CD8-positive, alpha-beta memory T cell (primary cell): ENCODE measurements around the gene NFASC. TPM values are rescaled to one million over a fixed set of nuclear protein-coding genes. Genes with fewer than 3 reads are reported as not detected.

Experiments
- CTCF ChIA-PET: fragments of 350-600 bp; sonication (Branson Sonifier 250); formaldehyde crosslinking; loops from one replicate; lab custom pipeline; 2021; ENCODE audit warnings: antibody characterized with exemption; lab: Charles Lee
- POLR2A ChIA-PET: fragments of 350-600 bp; sonication (Branson Sonifier 250); formaldehyde crosslinking; loops from one replicate; lab custom pipeline; 2021; ENCODE audit warnings: antibody characterized with exemption; lab: Charles Lee
- DNase-seq, 5 donors: peaks; one replicate each; pipeline versions ENCODE4 v3.0.0 to v3.0.0-alpha.2; 2020 to 2022; ENCODE audit warnings: mixed read lengths in 1 of 5
- H3K27ac ChIP-seq: one replicate; pipeline ENCODE4 v1.7.0; 2013; ENCODE audit warnings: low read depth, mild to moderate bottlenecking, low read length, moderate library complexity
- H3K27me3 ChIP-seq: 2 replicates; pipeline ENCODE4 v1.7.0; 2013; ENCODE audit warnings: low read length, mild to moderate bottlenecking; ENCODE audit not compliant: insufficient read depth, poor library complexity, severe bottlenecking
- H3K36me3 ChIP-seq: 2 replicates; pipeline ENCODE4 v1.7.0; 2013; ENCODE audit warnings: mild to moderate bottlenecking, low read length, moderate library complexity; ENCODE audit not compliant: insufficient read depth
- H3K4me1 ChIP-seq: 2 replicates; pipeline ENCODE4 v1.7.0; 2013; ENCODE audit warnings: mild to moderate bottlenecking, low read length, moderate library complexity; ENCODE audit not compliant: insufficient read depth
- H3K4me3 ChIP-seq: 2 replicates; pipeline ENCODE4 v1.7.0; 2013; ENCODE audit warnings: mild to moderate bottlenecking, low read length
- H3K9me3 ChIP-seq: 2 replicates; pipeline ENCODE4 v1.7.0; 2013; ENCODE audit warnings: mild to moderate bottlenecking, low read length
- H3K27ac Mint-ChIP-seq, 8 donors: one replicate each; pipeline ENCODE4 v1.8.0; 2020 to 2021; ENCODE audit warnings: mixed read lengths in 8 of 8, mild to moderate bottlenecking in 6 of 8, inconsistent platforms in 3 of 8, moderate library complexity in 3 of 8
- H3K27me3 Mint-ChIP-seq, 2 donors: one replicate each; pipeline ENCODE4 v1.8.0; 2020 to 2021; ENCODE audit warnings: mixed read lengths in 2 of 2, mild to moderate bottlenecking in 1 of 2, moderate library complexity in 1 of 2
- H3K36me3 Mint-ChIP-seq, 3 donors: one replicate each; pipeline ENCODE4 v1.8.0; 2020 to 2021; ENCODE audit warnings: mixed read lengths in 3 of 3, inconsistent platforms in 1 of 3, mild to moderate bottlenecking in 1 of 3
- H3K4me1 Mint-ChIP-seq, 3 donors: one replicate each; pipeline ENCODE4 v1.8.0; 2020 to 2021; ENCODE audit warnings: mixed read lengths in 3 of 3, inconsistent platforms in 1 of 3, mild to moderate bottlenecking in 1 of 3
- H3K4me3 Mint-ChIP-seq, 7 donors: one replicate each; pipeline ENCODE4 v1.8.0; 2020 to 2021; ENCODE audit warnings: mixed read lengths in 7 of 7, mild to moderate bottlenecking in 6 of 7, moderate library complexity in 4 of 7, inconsistent platforms in 2 of 7
- H3K9me3 Mint-ChIP-seq, 5 donors: one replicate each; pipeline ENCODE4 v1.8.0; 2020 to 2022; ENCODE audit warnings: mixed read lengths in 5 of 5, mild to moderate bottlenecking in 3 of 5, moderate library complexity in 2 of 5, inconsistent platforms in 1 of 5
- polyA plus RNA-seq: library from polyadenylated mRNA; unstranded; fragments of 300-500 nt; fragmentation: Illumina TruSeq; gene quantifications from one replicate; pipeline ENCODE4 v1.2.3, GENCODE V29; 2021
- total RNA-seq, 2 experiments: library from RNA; stranded (reverse); gene quantifications; one replicate each; pipeline ENCODE4 v1.2.3, GENCODE V29; 2021

The NFASC gene
- total and polyA plus RNA-seq, 3 experiments from 2014 or later, result 0.11 to 0.16 TPM; not detected in 1

DNA sequence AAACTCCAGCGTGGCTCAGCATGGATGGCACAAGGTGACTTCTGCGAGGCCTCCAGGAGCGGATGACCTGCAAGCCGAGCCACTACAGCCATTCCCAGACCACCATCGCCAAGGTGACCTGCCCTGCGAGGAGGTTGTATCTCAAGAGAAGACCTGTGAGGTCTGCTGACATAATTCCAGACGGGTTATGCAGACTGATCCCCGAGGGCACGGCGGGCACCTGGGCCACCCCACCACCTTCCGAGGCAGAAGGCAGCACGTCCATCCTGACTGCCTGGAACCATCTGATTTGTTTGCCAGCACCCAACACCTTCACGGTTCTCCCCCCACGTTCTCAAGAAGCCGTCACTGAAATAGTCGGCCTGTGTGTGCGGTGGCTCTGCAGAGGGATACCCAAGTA, 115.5 kb downstream of the NFASC start:
- H3K36me3 Mint-ChIP-seq, result no peaks in the 10 kb centered on the region
- no peak overlapping the region for H3K4me3 ChIP-seq
- H3K4me1 Mint-ChIP-seq, result no peaks in the 10 kb centered on the region
- H3K4me3 Mint-ChIP-seq, result no peak overlapping the region
- POLR2A ChIA-PET, result no interaction called here
- no peak overlapping the region for H3K27ac ChIP-seq
- no peak overlapping the region for H3K27ac Mint-ChIP-seq
- CTCF ChIA-PET, result no interaction called here
- H3K4me1 ChIP-seq, result no peaks in the 10 kb centered on the region
- H3K27me3 Mint-ChIP-seq, result peaks cover 18 to 37% of the 10 kb centered on the region in 2 donors
- DNase-seq, result no peak
- H3K27me3 ChIP-seq, result peaks cover 15% of the 10 kb centered on the region
- no peaks in the 10 kb centered on the region for H3K9me3 ChIP-seq
- H3K9me3 Mint-ChIP-seq, result no peaks in the 10 kb centered on the region
- no peaks in the 10 kb centered on the region for H3K36me3 ChIP-seq

DNA sequence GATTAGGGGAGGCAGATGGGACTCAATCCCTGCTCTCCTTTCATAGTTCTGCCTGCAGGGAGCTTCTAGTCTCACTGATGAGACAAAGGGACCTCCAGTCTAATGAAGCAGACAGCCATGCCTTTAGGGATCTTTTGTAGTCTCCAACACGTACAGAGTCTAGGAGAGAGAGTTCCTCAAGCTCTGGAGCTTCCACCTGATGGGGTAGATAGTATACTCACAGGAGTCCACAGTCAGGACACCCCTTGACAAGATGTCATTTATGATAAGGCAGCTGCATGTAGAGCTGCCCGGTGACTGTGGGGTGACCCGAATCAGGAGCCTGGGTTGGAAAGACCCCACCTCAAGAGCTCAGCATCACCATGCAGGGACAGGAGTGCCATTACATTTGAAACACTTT, 117.0 kb downstream of the NFASC start:
- Histone ChIP-seq H3K9me3 (no peaks in the 10 kb centered on the region), H3K4me1 (no peaks in the 10 kb centered on the region), H3K27ac (no peak overlapping the region), H3K27me3 (peaks cover 4% of the 10 kb centered on the region), H3K36me3 (no peaks in the 10 kb centered on the region), H3K4me3 (no peak overlapping the region)
- DNase-seq, result no peak
- no peak overlapping the region for H3K27ac Mint-ChIP-seq
- no peaks in the 10 kb centered on the region for H3K9me3 Mint-ChIP-seq
- ChIA-PET CTCF (interaction anchor here (1.1 kb wide), 1 partner anchor 11 kb away, joined by 3 read pairs; no protein-coding TSS in a partner anchor), POLR2A (no interaction called here)
- H3K36me3 Mint-ChIP-seq, result no peaks in the 10 kb centered on the region
- no peak overlapping the region for H3K4me3 Mint-ChIP-seq
- H3K27me3 Mint-ChIP-seq, result peaks cover 10 to 25% of the 10 kb centered on the region in 2 donors
- peaks cover 4 to 7% (median 7%) of the 10 kb centered on the region in 3 donors for H3K4me1 Mint-ChIP-seq

DNA sequence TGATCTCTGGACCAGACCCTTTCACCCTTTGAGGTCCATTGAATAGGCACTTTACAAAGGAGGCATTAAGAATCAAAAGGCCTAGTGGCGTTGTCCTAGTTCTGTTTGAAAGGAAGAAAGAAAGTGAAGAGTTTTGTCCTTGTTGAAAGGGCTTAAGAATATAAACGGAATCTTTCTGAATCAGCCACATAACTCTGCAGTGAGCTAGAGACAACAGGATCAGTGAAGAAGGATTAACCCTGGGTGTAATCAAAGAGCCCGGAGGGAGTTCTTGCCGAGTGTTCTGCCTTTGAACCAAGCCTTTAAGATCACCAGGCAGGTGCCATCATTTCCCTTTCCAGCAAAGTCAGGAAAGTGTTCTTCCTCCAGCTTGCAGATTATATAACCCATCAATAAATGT, 117.5 kb downstream of the NFASC start:
- H3K4me1 Mint-ChIP-seq, result peaks cover 8 to 12% (median 12%) of the 10 kb centered on the region in 3 donors
- no peak overlapping the region for H3K27ac ChIP-seq
- no peak overlapping the region for H3K4me3 Mint-ChIP-seq
- H3K27ac Mint-ChIP-seq, result no peak overlapping the region
- no peak for DNase-seq
- peaks cover 10 to 20% of the 10 kb centered on the region in 2 donors for H3K27me3 Mint-ChIP-seq
- H3K36me3 ChIP-seq, result no peaks in the 10 kb centered on the region
- peaks cover 3% of the 10 kb centered on the region for H3K27me3 ChIP-seq
- POLR2A ChIA-PET, result no interaction called here
- no peaks in the 10 kb centered on the region for H3K36me3 Mint-ChIP-seq
- H3K9me3 Mint-ChIP-seq, result no peaks in the 10 kb centered on the region
- CTCF ChIA-PET, result interaction anchor here (1.1 to 2.0 kb wide), 3 partner anchors 12 to 268 kb away, joined by 3 to 9 read pairs (median 3); no protein-coding TSS in a partner anchor
- no peaks in the 10 kb centered on the region for H3K4me1 ChIP-seq
- H3K9me3 ChIP-seq, result no peaks in the 10 kb centered on the region
- H3K4me3 ChIP-seq, result no peak overlapping the region

DNA sequence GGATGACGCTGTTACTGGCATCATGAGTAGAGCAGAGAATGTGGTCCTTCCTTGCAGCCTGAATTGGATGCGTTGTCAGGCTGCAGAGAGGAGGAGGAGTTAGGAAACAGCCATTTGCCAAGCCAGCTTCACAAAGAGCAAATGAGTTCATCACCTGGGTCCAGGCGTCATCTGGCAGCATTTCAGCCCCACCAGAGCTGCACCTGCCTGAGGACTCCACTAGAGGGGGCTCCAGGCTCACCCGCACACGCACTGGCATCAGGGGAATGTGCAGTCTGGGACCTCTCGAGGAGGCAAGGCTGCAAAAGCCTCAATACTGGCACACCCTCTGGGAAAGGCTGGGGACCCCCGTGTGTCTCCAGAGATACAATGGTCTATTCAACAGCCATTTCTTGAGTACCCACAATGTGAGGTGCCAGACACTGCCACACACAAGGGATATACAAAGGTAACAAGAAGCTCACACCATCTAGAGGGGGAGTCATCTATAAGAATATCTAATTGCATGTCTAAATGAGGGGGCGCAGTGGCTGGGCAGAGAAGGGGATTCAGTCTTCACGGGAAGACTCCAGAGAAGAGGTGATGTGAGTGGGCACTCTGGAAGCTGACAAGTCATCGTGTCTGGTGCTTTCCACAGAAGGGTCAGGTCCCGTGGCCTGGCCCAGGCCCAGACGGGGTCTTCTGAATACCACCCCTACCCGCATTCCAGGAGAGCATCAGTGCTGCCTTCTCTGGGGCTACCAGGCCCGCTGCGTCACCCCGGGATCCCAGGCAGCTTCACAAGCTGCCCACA, 118.8 kb downstream of the NFASC start:
- Histone ChIP-seq H3K27me3 (no peaks in the 10 kb centered on the region), H3K9me3 (no peaks in the 10 kb centered on the region), H3K4me3 (no peak overlapping the region), H3K27ac (no peak overlapping the region), H3K36me3 (no peaks in the 10 kb centered on the region), H3K4me1 (no peaks in the 10 kb centered on the region)
- ChIA-PET CTCF (interaction anchor here (0.7 to 2.0 kb wide), 6 partner anchors 9 to 267 kb away, joined by 3 to 9 read pairs (median 4); no protein-coding TSS in a partner anchor), POLR2A (no interaction called here)
- DNase-seq, result peak; percentile 7 to 56 (median 21)
- Mint-ChIP-seq H3K27me3 (peaks cover 10 to 14% of the 10 kb centered on the region in 2 donors), H3K27ac (no peak overlapping the region), H3K4me3 (no peak overlapping the region), H3K36me3 (no peaks in the 10 kb centered on the region), H3K4me1 (peaks cover 8 to 13% (median 13%) of the 10 kb centered on the region in 3 donors), H3K9me3 (no peaks in the 10 kb centered on the region)

DNA sequence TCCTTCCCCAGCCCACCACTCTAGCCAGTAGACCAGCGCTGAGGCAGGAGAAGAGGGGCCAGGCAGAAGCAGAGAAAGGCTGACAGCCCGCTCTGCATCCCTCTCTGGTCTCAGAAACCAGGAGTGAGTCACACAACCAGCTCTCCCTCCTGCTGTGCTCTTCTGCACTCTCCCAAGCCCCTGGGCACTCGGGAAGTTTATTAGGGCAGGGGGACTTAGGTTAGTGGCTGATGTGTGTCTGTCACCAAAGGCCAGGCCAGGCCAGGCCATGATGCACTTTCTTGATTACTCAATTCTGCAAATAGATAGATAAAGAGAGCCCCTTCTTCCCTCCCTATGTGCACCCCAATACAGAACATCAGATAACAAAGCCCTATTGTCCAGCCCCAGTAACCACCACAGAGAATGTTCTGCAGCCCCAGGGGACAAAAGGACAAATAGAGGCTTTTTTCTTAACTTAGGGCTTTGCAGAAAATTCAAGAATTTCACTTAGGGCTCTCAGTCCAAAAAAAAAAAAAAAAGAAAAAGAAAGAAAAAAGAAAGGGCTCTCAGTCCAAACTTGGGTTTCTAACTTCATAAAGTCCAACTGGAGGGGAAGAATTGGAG, 119.5 kb downstream of the NFASC start:
- H3K27ac ChIP-seq, result no peak overlapping the region
- DNase-seq, result no peak
- Mint-ChIP-seq H3K36me3 (no peaks in the 10 kb centered on the region), H3K4me3 (no peak overlapping the region), H3K9me3 (no peaks in the 10 kb centered on the region), H3K27me3 (peaks cover 9 to 11% of the 10 kb centered on the region in 2 donors), H3K27ac (no peak overlapping the region), H3K4me1 (peaks cover 8 to 13% (median 13%) of the 10 kb centered on the region in 3 donors)
- no peaks in the 10 kb centered on the region for H3K27me3 ChIP-seq
- no peak overlapping the region for H3K4me3 ChIP-seq
- H3K36me3 ChIP-seq, result no peaks in the 10 kb centered on the region
- no peaks in the 10 kb centered on the region for H3K4me1 ChIP-seq
- ChIA-PET POLR2A (no interaction called here), CTCF (interaction anchor here (0.7 to 2.0 kb wide), 3 partner anchors 10 to 266 kb away, joined by 3 to 9 read pairs (median 5); no protein-coding TSS in a partner anchor)
- no peaks in the 10 kb centered on the region for H3K9me3 ChIP-seq

DNA sequence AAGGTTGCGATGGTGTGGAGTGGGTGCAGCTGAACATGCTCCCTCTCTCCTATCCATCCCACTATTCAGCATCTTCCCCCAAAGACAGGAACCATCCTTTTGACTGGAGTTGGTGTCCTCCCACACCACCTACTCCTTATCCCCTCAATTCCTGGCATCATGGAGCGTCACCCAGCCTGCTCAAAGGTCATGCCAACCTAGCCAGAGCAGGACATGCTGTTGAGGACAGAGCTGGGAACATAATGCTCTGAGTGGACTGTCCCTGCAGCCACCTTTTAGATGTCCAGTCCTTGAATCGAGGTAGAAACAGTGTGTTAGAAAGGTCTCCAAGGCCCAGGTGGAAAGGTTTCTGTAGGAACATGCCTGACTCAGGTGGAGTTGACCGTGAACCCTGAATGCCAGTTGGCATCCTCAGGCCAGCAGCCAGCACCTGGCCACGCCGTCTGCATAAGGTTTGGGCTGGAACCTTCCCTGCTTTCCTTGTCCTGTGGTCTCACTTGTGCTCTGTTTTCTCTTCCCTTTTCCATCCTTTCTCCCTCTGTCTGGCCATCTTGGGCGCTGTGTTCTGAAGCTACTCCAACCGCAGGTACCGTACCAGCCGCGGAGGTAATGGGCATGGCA, 120.2 kb downstream of the NFASC start:
- Mint-ChIP-seq H3K27me3 (peaks cover 6 to 8% of the 10 kb centered on the region in 2 donors), H3K9me3 (no peaks in the 10 kb centered on the region), H3K36me3 (no peaks in the 10 kb centered on the region), H3K4me1 (peaks cover 8 to 13% (median 13%) of the 10 kb centered on the region in 3 donors), H3K4me3 (no peak overlapping the region), H3K27ac (no peak overlapping the region)
- Histone ChIP-seq H3K27me3 (no peaks in the 10 kb centered on the region), H3K4me3 (no peak overlapping the region), H3K36me3 (no peaks in the 10 kb centered on the region), H3K9me3 (no peaks in the 10 kb centered on the region), H3K4me1 (no peaks in the 10 kb centered on the region), H3K27ac (no peak overlapping the region)
- ChIA-PET CTCF (no interaction called here), POLR2A (no interaction called here)
- no peak for DNase-seq

DNA sequence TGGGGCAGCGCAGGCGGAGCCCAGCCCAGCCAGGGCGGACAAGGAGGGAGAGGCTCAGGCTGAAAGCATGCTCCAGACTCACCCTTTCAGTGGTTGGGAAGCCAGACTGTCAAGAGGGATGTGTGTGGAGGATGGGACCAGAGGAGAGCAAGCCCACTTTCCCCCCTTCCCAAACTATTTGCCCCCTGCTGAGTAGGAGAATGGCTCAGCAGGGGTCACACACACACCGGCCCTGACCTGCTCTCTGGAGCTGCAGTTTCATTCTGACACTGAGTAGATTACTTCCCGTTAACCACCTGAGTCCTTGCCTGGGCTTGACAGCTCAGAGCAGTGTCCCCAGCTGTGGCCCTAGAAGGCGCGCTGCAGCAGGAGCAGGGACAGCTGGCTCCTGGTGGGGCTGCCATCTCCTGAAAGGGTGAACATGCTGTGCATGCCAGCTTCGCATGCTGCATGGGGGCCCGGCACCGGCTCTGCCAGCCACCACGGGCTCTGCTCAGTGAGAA, 120.7 kb downstream of the NFASC start:
- H3K36me3 Mint-ChIP-seq, result no peaks in the 10 kb centered on the region

More for the DNA sequence above, 120.7 kb downstream of the NFASC start:
- no peak overlapping the region for H3K27ac Mint-ChIP-seq
- H3K27me3 ChIP-seq, result no peaks in the 10 kb centered on the region
- DNase-seq, result no peak
- no peak overlapping the region for H3K4me3 Mint-ChIP-seq
- H3K36me3 ChIP-seq, result no peaks in the 10 kb centered on the region
- H3K9me3 Mint-ChIP-seq, result no peaks in the 10 kb centered on the region
- H3K4me3 ChIP-seq, result no peak overlapping the region
- H3K4me1 ChIP-seq, result no peaks in the 10 kb centered on the region
- H3K27ac ChIP-seq, result no peak overlapping the region
- H3K27me3 Mint-ChIP-seq, result peaks cover 6 to 8% of the 10 kb centered on the region in 2 donors
- ChIA-PET POLR2A (no interaction called here), CTCF (interaction anchor here (0.6 kb wide), 1 partner anchor 282 kb away, joined by 3 read pairs; no protein-coding TSS in a partner anchor)
- peaks cover 8 to 13% (median 13%) of the 10 kb centered on the region in 3 donors for H3K4me1 Mint-ChIP-seq
- no peaks in the 10 kb centered on the region for H3K9me3 ChIP-seq
